MCF 10A (cell line): ENCODE measurements around the gene PLBD2. TPM values are rescaled to one million over a fixed set of nuclear protein-coding genes. Genes with fewer than 3 reads are reported as not detected.

Experiments
- BruUV-seq: library from RNA; stranded (reverse); fragments of 400-500 nt; replicated peaks from 2 replicates; lab custom pipeline; 2021; lab: Mats Ljungman, UMichigan
- CTCF ChIA-PET: fragments of 300-600 bp; sonication (Branson Sonifier 250); formaldehyde crosslinking; extraction: SDS; loops from one replicate; lab custom pipeline; 2021; ENCODE audit warnings: antibody characterized with exemption, inconsistent platforms; lab: Yijun Ruan, JAX
- POLR2A ChIA-PET: fragments of 300-600, 350-650 bp; sonication (Branson Sonifier 250); formaldehyde crosslinking; extraction: SDS; loops from one replicate; lab custom pipeline; 2020; ENCODE audit warnings: antibody characterized with exemption, inconsistent platforms; lab: Yijun Ruan, JAX
- DNase-seq: peaks from one replicate; pipeline ENCODE4 v3.0.0-alpha.2; 2018; ENCODE audit not compliant: unreplicated experiment
- H3K27ac Mint-ChIP-seq: one replicate; pipeline ENCODE4 v1.8.0; 2022; ENCODE audit warnings: mild to moderate bottlenecking, low read depth, mixed read lengths; ENCODE audit not compliant: unreplicated experiment
- H3K27me3 Mint-ChIP-seq: one replicate; pipeline ENCODE4 v1.8.0; 2022; ENCODE audit warnings: mixed read lengths; ENCODE audit not compliant: insufficient read depth, unreplicated experiment
- H3K36me3 Mint-ChIP-seq: one replicate; pipeline ENCODE4 v1.8.0; 2022; ENCODE audit warnings: mild to moderate bottlenecking, moderate library complexity, mixed read lengths; ENCODE audit not compliant: insufficient read depth, unreplicated experiment
- H3K4me1 Mint-ChIP-seq: one replicate; pipeline ENCODE4 v1.8.0; 2022; ENCODE audit warnings: mixed read lengths; ENCODE audit not compliant: insufficient read depth, unreplicated experiment
- H3K4me3 Mint-ChIP-seq: one replicate; pipeline ENCODE4 v1.8.0; 2022; ENCODE audit warnings: mild to moderate bottlenecking, moderate library complexity, mixed read lengths; ENCODE audit not compliant: unreplicated experiment
- H3K9me3 Mint-ChIP-seq: one replicate; pipeline ENCODE4 v1.8.0; 2022; ENCODE audit warnings: mixed read lengths; ENCODE audit not compliant: unreplicated experiment
- CTCF ChIP-seq: fragments of 200-600 bp; IDR thresholded peaks from one replicate; pipeline ENCODE4 v1.8.0; 2022; ENCODE audit warnings: antibody characterized with exemption, mild to moderate bottlenecking; ENCODE audit not compliant: unreplicated experiment
- intact Hi-C: fragments of 100-400 bp; cut with micrococcal nuclease; formaldehyde crosslinking; loops from 2 replicates; pipeline ENCODE4 v1.14.1; 2022
- total RNA-seq: library from RNA; stranded (reverse); gene quantifications from 2 replicates; pipeline ENCODE4 v1.2.3, GENCODE V29; 2022

The PLBD2 gene
- total RNA-seq, 1 experiment from 2014 or later: 18.1 TPM

GRCh38 chr12:113398346-113399290 lies 40.2 kb downstream of the PLBD2 start:
- no peak overlapping the region for H3K4me3 Mint-ChIP-seq
- no peaks in the 10 kb centered on the region for H3K4me1 Mint-ChIP-seq
- BruUV-seq: no TSS peak
- TF ChIP-seq CTCF: no peak
- peaks cover 6% of the 10 kb centered on the region for H3K36me3 Mint-ChIP-seq
- DNase-seq: no peak
- intact Hi-C loops: no loop called here
- H3K9me3 Mint-ChIP-seq: no peaks in the 10 kb centered on the region
- H3K27me3 Mint-ChIP-seq: no peaks in the 10 kb centered on the region
- ChIA-PET CTCF (no interaction called here), POLR2A (no interaction called here)
- no peak overlapping the region for H3K27ac Mint-ChIP-seq

GRCh38 chr12:113399490-113399889 lies 41.1 kb downstream of the PLBD2 start:
- Mint-ChIP-seq H3K9me3 (no peaks in the 10 kb centered on the region), H3K27ac (no peak overlapping the region), H3K4me1 (peaks cover 7% of the 10 kb centered on the region), H3K36me3 (peaks cover 6% of the 10 kb centered on the region), H3K27me3 (no peaks in the 10 kb centered on the region), H3K4me3 (no peak overlapping the region)
- DNase-seq: no peak
- POLR2A ChIA-PET: no interaction called here
- intact Hi-C loops: no loop called here
- CTCF ChIA-PET: interaction anchor here (0.6 kb wide), 1 partner anchor 91 kb away, joined by 3 read pairs; no protein-coding TSS in a partner anchor
- no TSS peak for BruUV-seq
- TF ChIP-seq CTCF: no peak

GRCh38 chr12:113400362-113400761 lies 42.0 kb downstream of the PLBD2 start:
- POLR2A ChIA-PET: no interaction called here
- Mint-ChIP-seq H3K4me1 (peaks cover 10% of the 10 kb centered on the region), H3K36me3 (no peaks in the 10 kb centered on the region), H3K9me3 (no peaks in the 10 kb centered on the region), H3K27me3 (no peaks in the 10 kb centered on the region), H3K27ac (no peak overlapping the region), H3K4me3 (no peak overlapping the region)
- TF ChIP-seq CTCF: no peak
- intact Hi-C loops: no loop called here
- CTCF ChIA-PET: no interaction called here
- no TSS peak for BruUV-seq
- no peak for DNase-seq

- no peaks in the 10 kb centered on the region for H3K9me3 Mint-ChIP-seq
- TF ChIP-seq CTCF: no peak
- H3K27me3 Mint-ChIP-seq: no peaks in the 10 kb centered on the region
- H3K4me3 Mint-ChIP-seq: no peak overlapping the region
- POLR2A ChIA-PET: no interaction called here
- CTCF ChIA-PET: interaction anchor here (0.7 kb wide), 1 partner anchor 24 kb away, joined by 3 read pairs; no protein-coding TSS in a partner anchor
- no peak for DNase-seq
- no TSS peak for BruUV-seq
- H3K36me3 Mint-ChIP-seq: no peaks in the 10 kb centered on the region
- H3K27ac Mint-ChIP-seq: no peak overlapping the region
- peaks cover 10% of the 10 kb centered on the region for H3K4me1 Mint-ChIP-seq
- intact Hi-C loops: no loop called here
Observed at GRCh38 chr12:113401066-113402000, 42.9 kb downstream of the PLBD2 start.
